Measurements from ENCODE around the gene FKBP14.

DNA sequence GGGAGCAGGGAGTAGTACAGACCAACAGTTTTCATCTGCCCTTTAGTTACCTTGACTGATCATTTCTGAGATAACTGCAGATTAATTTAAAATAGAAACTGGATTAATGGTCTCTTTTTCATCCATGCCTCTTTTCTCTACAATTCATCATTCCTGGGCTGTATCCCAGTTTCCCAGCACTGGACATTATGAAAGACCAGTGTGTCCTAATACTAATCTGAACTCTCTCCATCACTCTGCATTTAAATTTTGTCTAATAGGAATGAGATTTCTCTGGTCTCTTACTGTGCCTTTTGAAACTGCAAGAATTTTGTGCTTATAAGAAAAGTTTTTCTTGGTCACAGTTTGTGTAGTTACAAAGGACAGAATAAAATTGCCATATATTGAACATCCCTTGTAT is 14.4 kb upstream of the FKBP14 start:
- no peak for TF ChIP-seq CTCF (IDR thresholded peaks at IDR 0.05; ENCODE audit: insufficient read depth, low read length, poor library complexity, severe bottlenecking)
- no peak for TF ChIP-seq EZH2phosphoT487 (conservative IDR thresholded peaks at IDR 0.05; ENCODE audit: low read length)

Measured in SU-DHL-6 (cell line).